NCI-H2196 treated with DMSO at 0.1 percent for 48 hours (cell line): ENCODE results near the gene RBM26.
"Not testable (repeated sequence)": the region's sequence is repeated elsewhere in the genome, so short reads cannot be mapped to it uniquely, and the experiment has no call there.

ENCODE experiments used
- DNase-seq: peaks from one replicate; lab custom pipeline; 2025; ENCODE audit not compliant: unreplicated experiment; lab: John Stamatoyannopoulos, UW

RBM26 gene

DNA sequence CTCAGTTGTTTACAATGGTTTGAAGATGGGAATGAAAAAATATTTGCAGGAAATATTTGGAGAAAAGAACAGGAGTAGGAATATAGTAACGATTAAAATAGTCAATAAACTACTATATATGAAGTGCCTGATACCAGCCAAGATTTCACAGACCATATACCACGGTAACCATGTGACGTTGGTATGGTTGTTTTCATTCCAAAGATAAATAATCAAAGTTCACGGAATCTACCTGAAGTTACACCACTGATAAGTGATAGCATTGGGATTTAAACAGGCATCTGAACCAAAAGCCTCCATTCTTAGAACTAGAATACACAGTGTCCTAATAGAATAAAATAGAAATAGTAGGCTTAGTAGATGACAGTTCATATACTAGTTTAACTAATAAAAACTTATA is 123.5 kb downstream of the RBM26 start:
- no peak for DNase-seq

DNA sequence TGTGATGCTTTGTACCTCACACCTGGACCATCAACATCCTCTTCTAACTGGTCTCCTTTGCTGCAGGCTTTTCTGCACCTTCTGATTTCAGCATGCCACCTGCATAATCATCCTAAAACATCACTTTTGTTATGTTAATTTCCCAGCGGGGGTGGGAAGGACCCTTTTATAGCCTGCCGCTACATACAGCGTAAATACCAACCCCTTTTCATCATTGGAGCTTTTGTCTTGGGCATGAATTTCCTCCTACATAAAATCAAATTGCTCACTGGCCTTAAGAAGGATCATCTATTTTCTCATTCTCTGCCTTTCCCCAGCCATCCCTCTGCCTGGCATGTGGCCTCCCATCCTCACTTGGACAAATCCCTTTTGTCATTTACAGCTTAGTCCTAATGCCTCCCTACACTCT is 124.7 kb downstream of the RBM26 start:
- DNase-seq: no peak

DNA sequence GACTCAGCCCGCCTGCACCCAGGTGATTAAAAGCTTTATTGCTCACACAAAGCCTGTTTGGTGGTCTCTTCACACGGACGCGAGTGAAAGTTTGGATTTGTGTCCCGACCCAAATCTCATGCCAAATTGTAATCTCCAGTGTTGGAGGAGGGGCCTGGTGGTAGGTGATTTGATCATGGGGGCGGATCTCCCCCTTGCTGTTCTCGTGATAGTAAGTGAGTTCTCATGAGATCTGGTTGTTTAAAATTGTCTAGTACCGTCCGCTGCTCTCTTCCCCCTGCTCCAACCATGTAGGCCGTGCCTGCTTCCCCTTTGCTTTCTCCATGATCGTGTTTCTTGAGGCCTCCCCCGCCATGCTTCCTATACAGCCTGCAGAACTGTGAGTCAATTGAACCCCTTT is 126.3 kb downstream of the RBM26 start:
- not testable (repeated sequence) for DNase-seq

DNA sequence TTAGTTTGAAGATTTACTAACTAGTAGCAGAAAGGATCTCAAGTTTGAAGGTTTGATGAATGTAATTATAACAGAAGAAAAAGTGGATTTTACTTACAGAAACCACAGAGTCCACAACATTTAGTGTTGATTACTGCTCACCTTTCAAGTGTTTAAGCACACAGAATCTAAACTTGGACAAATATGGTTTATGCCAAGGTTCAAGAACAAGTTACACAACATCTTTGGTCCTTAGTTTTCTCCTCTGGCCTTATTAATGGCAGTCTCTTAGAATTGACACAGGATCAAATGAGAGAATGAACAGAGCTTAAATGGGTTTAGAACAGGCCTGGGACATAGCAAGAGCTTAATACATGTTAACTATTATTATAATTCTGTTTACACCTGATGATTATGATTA is 133.0 kb downstream of the RBM26 start:
- DNase-seq: no peak

DNA sequence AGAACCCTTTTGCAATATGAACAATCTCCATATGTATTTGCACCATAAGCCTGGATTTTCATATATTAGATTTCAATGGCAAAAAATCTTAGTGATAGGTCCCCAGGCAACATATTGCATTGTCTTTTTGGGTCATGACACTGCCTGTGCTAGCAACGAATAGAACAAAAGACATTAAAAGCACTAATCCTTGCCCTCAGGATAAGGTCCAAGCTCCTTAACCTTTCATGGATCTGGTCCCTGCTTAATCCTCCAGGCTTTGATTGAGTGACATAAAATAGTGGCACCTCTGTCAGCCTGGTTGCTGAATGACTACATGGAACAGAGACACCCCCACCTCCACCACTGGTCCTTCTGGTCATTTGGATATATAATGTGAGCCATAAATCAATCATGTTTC is 134.4 kb downstream of the RBM26 start:
- no peak for DNase-seq

DNA sequence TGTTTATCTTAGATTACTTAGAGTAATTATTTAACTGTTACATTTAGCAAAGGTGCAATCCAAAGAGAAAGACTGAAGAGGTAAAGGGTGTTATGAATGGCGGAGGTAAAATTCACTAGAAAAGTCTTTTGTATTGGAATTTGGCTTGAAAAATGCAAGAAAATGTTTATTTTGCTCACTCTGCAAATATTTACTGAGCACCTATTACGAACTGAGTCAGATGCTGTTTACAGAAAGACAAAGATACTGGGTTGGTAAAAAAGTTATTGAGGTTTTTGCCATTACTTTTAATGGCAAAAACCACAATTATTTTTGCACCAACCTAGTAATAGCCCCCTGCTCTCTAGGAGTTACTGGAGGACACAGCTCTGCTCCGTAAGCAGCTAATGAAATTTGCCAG is 135.2 kb downstream of the RBM26 start:
- no peak for DNase-seq
